C4-2B (cell line): ENCODE data around the gene LAMA2.

Source experiments
- H3K27ac ChIP-seq: fragments of 450-650 bp; 2 replicates; pipeline ENCODE4 v1.5.1; 2017
- CTCF ChIP-seq: fragments of 450-650 bp; conservative IDR thresholded peaks from 2 replicates; pipeline ENCODE4 v1.5.1; 2017; ENCODE audit warnings: mild to moderate bottlenecking
- ZFX ChIP-seq: fragments of 450-650 bp; IDR thresholded peaks from 2 replicates; pipeline ENCODE4 v1.6.1; 2017

The LAMA2 gene

GRCh38 chr6:129342796-129343195 lies 459.9 kb downstream of the LAMA2 start:
- no peak for TF ChIP-seq ZFX

DNA sequence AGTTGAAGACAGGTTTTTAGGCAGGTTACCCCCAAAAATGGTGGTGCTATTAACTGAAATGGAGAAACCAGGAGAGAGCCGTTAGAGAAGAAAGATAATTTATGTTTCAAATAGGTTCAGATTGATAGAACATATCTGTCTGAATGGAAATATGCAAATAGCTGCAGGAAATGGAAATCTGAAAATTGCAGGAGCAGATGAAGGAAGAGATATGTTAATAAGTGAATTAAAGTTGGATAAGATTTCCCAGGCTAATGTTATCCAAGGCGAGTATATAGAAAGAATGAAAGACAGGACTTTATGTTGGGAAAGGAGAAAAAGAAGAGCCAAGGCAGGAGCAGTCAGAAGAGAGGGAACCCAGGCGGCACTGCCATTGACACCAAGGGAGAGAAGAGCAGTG lies 461.4 kb downstream of the LAMA2 start:
- TF ChIP-seq ZFX, result no peak
- TF ChIP-seq CTCF, result no peak
- no peak overlapping the region for H3K27ac ChIP-seq

More at GRCh38 chr6:129342796-129343195, 459.9 kb downstream of the LAMA2 start:
- no peak overlapping the region for H3K27ac ChIP-seq

- no peak for TF ChIP-seq CTCF
- no peak for TF ChIP-seq ZFX
- H3K27ac ChIP-seq, result no peak overlapping the region
These were observed 463.0 kb downstream of the LAMA2 start for GRCh38 chr6:129345890-129346289.

- TF ChIP-seq CTCF (no peak), ZFX (no peak)
- no peak overlapping the region for H3K27ac ChIP-seq
These were observed 464.0 kb downstream of the LAMA2 start for GRCh38 chr6:129346964-129347363.

DNA sequence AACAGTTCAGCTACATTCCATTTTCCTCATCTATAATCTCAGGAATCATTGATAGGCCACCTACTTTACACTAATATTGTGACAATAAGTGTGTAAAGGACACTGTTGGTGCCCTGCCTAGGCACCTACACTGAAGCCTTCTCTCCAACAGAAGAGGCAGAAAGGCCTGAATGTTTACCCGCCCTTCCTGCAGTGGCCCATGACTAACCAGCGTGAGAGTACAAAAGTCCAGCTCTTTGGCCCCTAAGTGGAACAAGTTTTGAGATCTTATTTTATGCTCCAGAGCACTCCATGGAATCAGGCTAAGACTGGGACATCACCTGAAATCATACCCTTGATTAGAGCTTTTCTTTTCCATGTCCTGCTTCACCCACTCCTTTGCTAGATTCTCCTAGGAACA lies 467.3 kb downstream of the LAMA2 start:
- no peak for TF ChIP-seq ZFX
- TF ChIP-seq CTCF, result no peak
- no peak overlapping the region for H3K27ac ChIP-seq

DNA sequence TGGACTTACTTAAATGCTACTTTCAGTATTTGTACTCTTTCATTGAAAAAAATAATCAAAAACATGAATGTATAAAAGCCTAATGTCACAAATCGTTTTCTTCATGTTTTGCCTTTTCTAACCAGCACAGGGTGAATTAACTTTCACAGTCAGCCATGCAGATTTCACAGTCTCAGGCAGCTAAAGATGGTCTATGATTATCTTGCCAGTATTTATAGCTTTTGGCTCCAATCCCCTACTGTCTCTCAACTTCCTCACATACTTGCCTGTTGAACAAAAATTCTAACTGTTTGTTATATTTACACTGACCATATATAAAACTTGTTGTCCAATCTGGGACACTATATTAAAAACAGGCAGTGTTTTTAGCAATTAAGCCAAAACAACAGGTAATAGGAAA lies 468.9 kb downstream of the LAMA2 start:
- no peak overlapping the region for H3K27ac ChIP-seq
- no peak for TF ChIP-seq ZFX
- no peak for TF ChIP-seq CTCF

GRCh38 chr6:129353067-129353466 lies 470.1 kb downstream of the LAMA2 start:
- no peak overlapping the region for H3K27ac ChIP-seq
- no peak for TF ChIP-seq ZFX
- TF ChIP-seq CTCF, result no peak

- TF ChIP-seq CTCF (no peak), ZFX (no peak)
- H3K27ac ChIP-seq, result no peak overlapping the region
These were observed 473.2 kb downstream of the LAMA2 start for GRCh38 chr6:129356129-129356528.
